HepG2 (cell line): ENCODE results near the gene LTB4R2. TPM values are rescaled to one million over a fixed set of nuclear protein-coding genes. Genes with fewer than 3 reads are reported as not detected.

ENCODE experiments used
- CCDC6 ChIP-seq: sonication (generic); formaldehyde crosslinking; IDR thresholded peaks from 2 replicates; pipeline ENCODE4 v1.8.1; 2022; ENCODE audit warnings: mild to moderate bottlenecking, missing genetic modification reagents, moderate library complexity
- CEBPB ChIP-seq: IDR thresholded peaks from 2 replicates; pipeline ENCODE4 v1.6.1; 2011; ENCODE audit warnings: low read depth, low read length, improper control_type of control experiment, borderline replicate concordance
- ELK4 ChIP-seq: sonication (generic); formaldehyde crosslinking; IDR thresholded peaks from 2 replicates; pipeline ENCODE4 v1.9.0; 2021; ENCODE audit warnings: missing genetic modification reagents, borderline replicate concordance
- FOXA3 ChIP-seq: IDR thresholded peaks from 2 replicates; pipeline ENCODE4 v1.6.1; 2016; ENCODE audit warnings: missing genetic modification reagents, missing compliant biosample characterization
- HNF1A ChIP-seq, 2 experiments: sonication (generic) in 1 of 2; formaldehyde crosslinking in 1 of 2; IDR thresholded peaks; 2 replicates each; pipeline versions ENCODE4 v1.4.0 to v1.6.1; 2016 to 2020; ENCODE audit warnings: borderline replicate concordance in 1 of 2, low read depth in 1 of 2, mild to moderate bottlenecking in 1 of 2, missing genetic modification reagents in 1 of 2
- HNRNPK ChIP-seq: fragments of 200-400 bp; formaldehyde crosslinking; IDR thresholded peaks from 2 replicates; pipeline ENCODE4 v1.6.1; 2018; ENCODE audit warnings: low read length, low read depth, moderate library complexity, mild to moderate bottlenecking; ENCODE audit not compliant: poor library complexity, severe bottlenecking
- HOXA5 ChIP-seq: sonication (generic); formaldehyde crosslinking; IDR thresholded peaks from 2 replicates; pipeline ENCODE4 v1.4.0; 2020; ENCODE audit warnings: missing genetic modification reagents
- MAFG ChIP-seq: sonication (generic); formaldehyde crosslinking; IDR thresholded peaks from 2 replicates; pipeline ENCODE4 v1.5.1; 2020; ENCODE audit warnings: mild to moderate bottlenecking, missing genetic modification reagents
- MLX ChIP-seq: IDR thresholded peaks from 2 replicates; pipeline ENCODE4 v1.6.1; 2016
- SOX5 ChIP-seq: IDR thresholded peaks from 2 replicates; pipeline ENCODE4 v1.6.1; 2016; ENCODE audit warnings: borderline replicate concordance
- SSRP1 ChIP-seq: IDR thresholded peaks from 2 replicates; pipeline ENCODE4 v1.6.1; 2016; ENCODE audit warnings: control low read depth
- SYNCRIP ChIP-seq: fragments of 200-400 bp; formaldehyde crosslinking; IDR thresholded peaks from 2 replicates; pipeline ENCODE4 v1.6.1; 2018; ENCODE audit warnings: mild to moderate bottlenecking, low read depth, low read length; ENCODE audit not compliant: insufficient read depth
- ZFP82 ChIP-seq: sonication (generic); formaldehyde crosslinking; IDR thresholded peaks from 2 replicates; pipeline ENCODE4 v1.5.1; 2020; ENCODE audit warnings: mild to moderate bottlenecking, missing genetic modification reagents, borderline replicate concordance
- ZNF207 ChIP-seq: fragments of 450-650 bp; IDR thresholded peaks from 2 replicates; pipeline ENCODE4 v1.6.1; 2016; ENCODE audit warnings: antibody characterized with exemption, borderline replicate concordance
- ZNF281 ChIP-seq: sonication (generic); formaldehyde crosslinking; IDR thresholded peaks from 2 replicates; pipeline ENCODE4 v1.4.0; 2020; ENCODE audit warnings: missing genetic modification reagents, borderline replicate concordance
- ZNF292 ChIP-seq: sonication (generic); formaldehyde crosslinking; IDR thresholded peaks from 2 replicates; pipeline ENCODE4 v1.8.1; 2022; ENCODE audit warnings: mild to moderate bottlenecking, low read depth, missing genetic modification reagents, borderline replicate concordance
- ZNF703 ChIP-seq: sonication (generic); formaldehyde crosslinking; IDR thresholded peaks from 2 replicates; pipeline ENCODE4 v1.5.1; 2020; ENCODE audit warnings: missing genetic modification reagents, mild to moderate bottlenecking, moderate library complexity, borderline replicate concordance
- ZNF75D ChIP-seq: sonication (generic); formaldehyde crosslinking; IDR thresholded peaks from 2 replicates; pipeline ENCODE4 v1.8.1; 2023; ENCODE audit warnings: missing genetic modification reagents, mild to moderate bottlenecking, borderline replicate concordance
- ZNF777 ChIP-seq: sonication (generic); formaldehyde crosslinking; IDR thresholded peaks from 2 replicates; pipeline ENCODE4 v1.4.0; 2020; ENCODE audit warnings: missing genetic modification reagents
- polyA plus RNA-seq, 8 experiments: library from polyadenylated mRNA; depleted of rRNA in 3 of 8; stranded (reverse) in 7 of 8; unstranded in 1 of 8; fragments of >200 nt; fragmentation: Illumina TruSeq in 4 of 8; extraction: Trizol in 4 of 8; gene quantifications; 2 replicates each; pipeline versions ENCODE4 v1.2.1 to v1.2.3, GENCODE V29; 2011 to 2016; ENCODE audit warnings: low read depth in 4 of 8, missing spikeins in 1 of 8, mixed read lengths in 1 of 8; ENCODE audit not compliant: insufficient read depth in 1 of 8
- total RNA-seq, 5 experiments: library from RNA; depleted of rRNA; stranded (reverse); fragments of >200 nt; fragmentation: Illumina TruSeq; extraction: Trizol; gene quantifications; 2 replicates each; pipeline ENCODE4 v1.2.3, GENCODE V29; 2016; ENCODE audit warnings: low read depth in 1 of 5

The LTB4R2 gene
- total and polyA plus RNA-seq, 2 of the 13 experiments (the other 11 are each of a cell fraction or from before 2014, with no cell fraction given): 3.9 to 6.9 TPM

GRCh38 chr14:24299255-24300191, 10.4 kb upstream of the LTB4R2 start, which contains the start of the genes DHRS1 and NOP9 (continued):
- TF ChIP-seq HNF1A (IDR thresholded peaks at IDR 0.05; ENCODE audit: low read depth) (peak; percentile 68; the same call in 1 of the 2 replicates), HNF1A (CRISPR knock-in tag; IDR thresholded peaks at IDR 0.05; ENCODE audit: borderline replicate concordance) (peak; percentile 86; the same call in 1 of the 2 replicates), CEBPB (peak; percentile 7; the same call in 1 of the 2 replicates), HOXA5 (peak; percentile 98), ZNF281 (no peak; the same call in 1 of the 2 replicates), ZNF703 (no peak), HNRNPK (peak; percentile 56), ELK4 (CRISPR knock-in tag) (peak; percentile 91), MAFG (CRISPR knock-in tag) (no peak), ZNF75D (no peak; the same call in 1 of the 2 replicates), CCDC6 (no peak), MLX (no peak; the same call in 1 of the 2 replicates), SSRP1 (no peak; the same call in 1 of the 2 replicates), FOXA3 (CRISPR knock-in tag) (peak; percentile 83), ZNF777 (CRISPR knock-in tag) (peak; percentile 93), SYNCRIP (no peak), ZNF292 (CRISPR knock-in tag) (peak; percentile 96), ZFP82 (CRISPR knock-in tag) (peak; percentile 91; the same call in 1 of the 2 replicates), ZNF207 (no peak), SOX5 (CRISPR knock-in tag) (peak; percentile 72)
